ENCODE results near the gene MOV10. TPM values are rescaled to one million over a fixed set of nuclear protein-coding genes. Genes with fewer than 3 reads are reported as not detected.
"Not testable (repeated sequence)": the region's sequence is repeated elsewhere in the genome, so short reads cannot be mapped to it uniquely, and the experiment has no call there.

MOV10 gene
- total RNA-seq, 3 donors from 2014 or later (not counting 1 experiment from before 2014, with no cell fraction given) = 87.9 to 124 (median 119) TPM

DNA sequence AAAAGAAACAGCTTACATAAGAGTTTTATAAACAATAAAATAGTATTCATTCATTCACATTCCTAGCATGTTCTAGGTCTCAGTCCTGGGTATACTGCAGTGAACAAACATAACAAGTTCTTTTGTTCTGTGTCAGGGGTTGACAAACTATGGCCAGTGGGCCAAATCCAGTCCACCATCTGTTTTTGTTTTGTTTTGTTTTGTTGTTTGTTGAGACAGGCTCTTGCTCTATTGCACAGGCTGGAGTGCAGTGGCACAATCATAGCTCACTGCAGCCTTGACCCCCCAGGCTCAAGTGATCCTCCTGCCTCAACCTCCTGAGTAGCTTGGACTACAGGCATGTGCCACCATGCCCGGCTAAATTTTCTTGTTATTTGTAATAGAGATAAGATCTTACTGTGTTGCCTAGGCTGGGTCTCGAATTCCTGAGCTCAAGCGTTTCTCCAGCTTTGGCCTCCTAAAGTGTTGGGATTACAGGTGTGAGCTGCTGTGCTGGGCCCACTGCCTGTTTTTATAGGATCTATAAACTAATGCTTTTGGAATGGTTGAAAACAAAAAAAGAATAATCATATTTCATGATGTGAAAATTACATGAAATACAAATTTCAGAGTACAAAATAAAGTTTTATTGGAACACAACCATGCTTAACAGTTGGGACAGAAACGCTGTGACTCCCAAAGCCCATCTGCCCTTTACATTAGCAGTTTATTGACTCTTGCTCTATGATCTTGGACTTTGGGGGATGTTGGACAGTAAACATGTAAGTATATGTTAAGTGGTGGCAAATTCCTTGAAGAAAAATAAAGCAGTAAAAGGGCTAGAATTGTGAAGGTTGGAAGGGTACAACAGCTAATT, 37.0 kb upstream of the MOV10 start:
- Mint-ChIP-seq H3K36me3 (no peaks in the 10 kb centered on the region), H3K27me3 (ENCODE audit: low read depth in 2 of 2) (no peaks in the 10 kb centered on the region), H3K4me1 (peaks cover 57 to 58% of the 10 kb centered on the region in 2 donors), H3K9me3 (no peaks in the 10 kb centered on the region), H3K4me3 (peak overlapping the region; percentile 70), H3K27ac (peak overlapping the region; percentile 63 to 92)
- peaks cover 6% of the 10 kb centered on the region for H3K4me1 ChIP-seq (ENCODE audit: control insufficient read depth, insufficient read depth, low read length)
- peaks cover 1% of the 10 kb centered on the region for H3K36me3 ChIP-seq (ENCODE audit: control insufficient read depth, insufficient read depth, low read length)
- H3K9me3 ChIP-seq (ENCODE audit: control insufficient read depth, insufficient read depth, low read length) = no peaks in the 10 kb centered on the region
- TF ChIP-seq, protein P1, sequence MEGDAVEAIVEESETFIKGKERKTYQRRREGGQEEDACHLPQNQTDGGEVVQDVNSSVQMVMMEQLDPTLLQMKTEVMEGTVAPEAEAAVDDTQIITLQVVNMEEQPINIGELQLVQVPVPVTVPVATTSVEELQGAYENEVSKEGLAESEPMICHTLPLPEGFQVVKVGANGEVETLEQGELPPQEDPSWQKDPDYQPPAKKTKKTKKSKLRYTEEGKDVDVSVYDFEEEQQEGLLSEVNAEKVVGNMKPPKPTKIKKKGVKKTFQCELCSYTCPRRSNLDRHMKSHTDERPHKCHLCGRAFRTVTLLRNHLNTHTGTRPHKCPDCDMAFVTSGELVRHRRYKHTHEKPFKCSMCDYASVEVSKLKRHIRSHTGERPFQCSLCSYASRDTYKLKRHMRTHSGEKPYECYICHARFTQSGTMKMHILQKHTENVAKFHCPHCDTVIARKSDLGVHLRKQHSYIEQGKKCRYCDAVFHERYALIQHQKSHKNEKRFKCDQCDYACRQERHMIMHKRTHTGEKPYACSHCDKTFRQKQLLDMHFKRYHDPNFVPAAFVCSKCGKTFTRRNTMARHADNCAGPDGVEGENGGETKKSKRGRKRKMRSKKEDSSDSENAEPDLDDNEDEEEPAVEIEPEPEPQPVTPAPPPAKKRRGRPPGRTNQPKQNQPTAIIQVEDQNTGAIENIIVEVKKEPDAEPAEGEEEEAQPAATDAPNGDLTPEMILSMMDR (IDR thresholded peaks at IDR 0.05) = no peak
- intact Hi-C loops (cut with micrococcal nuclease) = no loop called here
- ATAC-seq = no peak
- WGBS (ENCODE audit: insufficient coverage) = 85% methylated on average over 4 of the region's 4 CpGs
- no peak overlapping the region for H3K27ac ChIP-seq (ENCODE audit: low read length)
- H3K4me3 ChIP-seq (ENCODE audit: low read length) = no peak overlapping the region
- no peak for DNase-seq
- no peaks in the 10 kb centered on the region for H3K27me3 ChIP-seq (ENCODE audit: control insufficient read depth, insufficient read depth, low read length)

DNA sequence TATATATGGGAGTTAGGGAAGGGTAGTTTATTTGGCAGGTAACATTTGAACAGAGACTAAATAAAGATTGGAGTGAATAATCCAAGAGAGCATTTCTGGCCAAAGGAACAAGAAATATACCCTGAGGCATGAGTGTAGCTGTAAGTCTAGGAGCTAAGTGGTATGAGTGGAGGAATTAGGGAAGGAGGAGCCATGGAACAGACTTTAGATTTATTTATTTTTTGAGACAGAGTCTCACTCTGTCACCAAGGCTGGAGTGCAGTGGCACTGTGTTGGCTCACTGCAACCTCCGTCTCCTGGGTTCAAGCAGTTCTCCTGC, 36.4 kb upstream of the MOV10 start:
- no peak overlapping the region for H3K27ac ChIP-seq (ENCODE audit: low read length)
- Mint-ChIP-seq H3K27me3 (ENCODE audit: low read depth in 2 of 2) (no peaks in the 10 kb centered on the region), H3K4me1 (peaks cover 57 to 58% of the 10 kb centered on the region in 2 donors), H3K9me3 (no peaks in the 10 kb centered on the region), H3K36me3 (no peaks in the 10 kb centered on the region), H3K4me3 (no peak overlapping the region), H3K27ac (peak overlapping the region; percentile 63 to 92)
- H3K9me3 ChIP-seq (ENCODE audit: control insufficient read depth, insufficient read depth, low read length) = no peaks in the 10 kb centered on the region
- no peak for ATAC-seq
- H3K27me3 ChIP-seq (ENCODE audit: control insufficient read depth, insufficient read depth, low read length) = no peaks in the 10 kb centered on the region
- WGBS (ENCODE audit: insufficient coverage) = 92% methylated on average over 1 of the region's 1 CpG
- H3K4me1 ChIP-seq (ENCODE audit: control insufficient read depth, insufficient read depth, low read length) = peaks cover 6% of the 10 kb centered on the region
- no peak for DNase-seq
- TF ChIP-seq, protein P1 (IDR thresholded peaks at IDR 0.05) = no peak
- H3K4me3 ChIP-seq (ENCODE audit: low read length) = no peak overlapping the region
- intact Hi-C loops (cut with micrococcal nuclease) = no loop called here
- peaks cover 2% of the 10 kb centered on the region for H3K36me3 ChIP-seq (ENCODE audit: control insufficient read depth, insufficient read depth, low read length)

DNA sequence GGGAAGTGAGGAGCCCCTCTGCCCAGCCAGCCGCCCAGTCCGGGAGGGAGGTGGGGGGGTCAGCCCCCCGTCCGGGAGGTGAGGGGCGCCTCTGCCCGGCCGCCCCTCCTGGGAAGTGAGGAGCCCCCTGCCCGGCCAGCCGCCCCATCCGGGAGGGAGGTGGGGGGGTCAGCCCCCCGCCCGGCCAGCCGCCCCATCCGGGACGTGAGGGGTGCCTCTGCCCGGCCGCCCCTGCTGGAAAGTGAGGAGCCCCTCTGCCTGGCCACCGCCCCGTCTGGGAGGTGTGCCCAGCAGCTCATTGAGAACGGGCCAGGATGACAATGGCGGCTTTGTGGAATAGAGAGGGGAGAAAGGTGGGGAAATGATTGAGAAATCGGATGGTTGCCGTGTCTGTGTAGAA, 34.0 kb upstream of the MOV10 start:
- ATAC-seq = not testable (repeated sequence)
- WGBS (ENCODE audit: insufficient coverage) = 96% methylated on average over 21 of the region's 23 CpGs

DNA sequence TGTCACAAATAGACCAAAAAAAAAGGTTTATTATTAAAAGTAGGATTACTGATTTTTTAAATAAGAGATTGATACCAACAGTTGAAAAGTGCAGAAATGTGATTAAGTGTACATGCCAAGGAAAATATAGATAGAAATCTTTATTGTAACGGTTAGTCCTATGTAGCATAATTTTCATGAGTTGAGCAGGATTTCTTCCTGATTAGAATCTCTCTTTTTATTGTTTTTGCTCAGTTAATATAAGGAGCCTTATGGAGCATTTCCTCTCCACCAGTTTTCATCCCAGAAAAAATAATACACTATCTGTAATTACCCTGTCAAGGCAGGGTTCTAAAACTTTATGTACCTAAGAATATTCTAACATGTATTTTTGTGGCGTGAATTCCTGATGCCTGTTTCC, 31.4 kb upstream of the MOV10 start:
- Mint-ChIP-seq H3K27me3 (ENCODE audit: low read depth in 2 of 2) (no peaks in the 10 kb centered on the region), H3K27ac (peak overlapping the region; percentile 33 to 65), H3K4me3 (no peak overlapping the region), H3K36me3 (no peaks in the 10 kb centered on the region), H3K4me1 (peaks cover 29 to 38% of the 10 kb centered on the region in 2 donors), H3K9me3 (no peaks in the 10 kb centered on the region)
- 92% methylated on average over 1 of the region's 2 CpGs for WGBS (ENCODE audit: insufficient coverage)
- H3K27me3 ChIP-seq (ENCODE audit: control insufficient read depth, insufficient read depth, low read length) = no peaks in the 10 kb centered on the region
- no peak overlapping the region for H3K4me3 ChIP-seq (ENCODE audit: low read length)
- DNase-seq (no peak), ATAC-seq (no peak)
- intact Hi-C loops (cut with micrococcal nuclease) = no loop called here
- peaks cover 14% of the 10 kb centered on the region for H3K36me3 ChIP-seq (ENCODE audit: control insufficient read depth, insufficient read depth, low read length)
- TF ChIP-seq, protein P1 (IDR thresholded peaks at IDR 0.05) = no peak
- H3K27ac ChIP-seq (ENCODE audit: low read length) = no peak overlapping the region
- H3K9me3 ChIP-seq (ENCODE audit: control insufficient read depth, insufficient read depth, low read length) = no peaks in the 10 kb centered on the region
- peaks cover 4% of the 10 kb centered on the region for H3K4me1 ChIP-seq (ENCODE audit: control insufficient read depth, insufficient read depth, low read length)

More for the DNA sequence above, 34.0 kb upstream of the MOV10 start:
- H3K27ac ChIP-seq (ENCODE audit: low read length); H3K36me3 Mint-ChIP-seq; H3K4me3 ChIP-seq (ENCODE audit: low read length); H3K27me3 Mint-ChIP-seq (ENCODE audit: low read depth in 2 of 2); H3K27me3 ChIP-seq (ENCODE audit: control insufficient read depth, insufficient read depth, low read length); H3K4me1 ChIP-seq (ENCODE audit: control insufficient read depth, insufficient read depth, low read length); intact Hi-C loops (cut with micrococcal nuclease); H3K9me3 ChIP-seq (ENCODE audit: control insufficient read depth, insufficient read depth, low read length); DNase-seq; H3K4me3 Mint-ChIP-seq; H3K9me3 Mint-ChIP-seq; H3K36me3 ChIP-seq (ENCODE audit: control insufficient read depth, insufficient read depth, low read length); H3K27ac Mint-ChIP-seq: not testable (repeated sequence)
- H3K4me1 Mint-ChIP-seq = peaks cover 43 to 51% of the 10 kb centered on the region in 2 donors

Data from natural killer cell (primary cell).